ENCODE measurements around the gene FNIP1. TPM values are rescaled to one million over a fixed set of nuclear protein-coding genes. Genes with fewer than 3 reads are reported as not detected.

Gene FNIP1
- total RNA-seq, 1 experiment from 2014 or later = 16.4 TPM

DNA sequence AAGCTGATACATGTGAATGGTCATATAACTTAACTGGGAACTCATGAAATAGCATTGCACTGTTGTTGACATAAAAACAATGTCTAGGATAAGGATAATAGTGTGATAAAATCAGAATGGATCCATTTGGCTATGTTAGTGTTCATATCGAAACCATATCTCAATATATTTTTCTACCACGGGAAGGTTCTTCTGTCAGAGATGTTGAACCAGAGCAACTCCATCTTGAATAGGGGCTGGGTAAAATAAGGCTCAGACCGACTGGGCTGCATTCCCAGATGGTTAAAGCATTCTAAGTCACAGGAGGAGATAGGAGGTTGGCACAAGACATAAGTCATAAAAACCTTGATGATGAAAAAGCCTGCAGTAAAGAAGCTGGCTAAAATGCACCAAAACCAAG lies 56.3 kb downstream of the FNIP1 start (continued):
- TF ChIP-seq ZFX (IDR thresholded peaks at IDR 0.05) (no peak), EZH2phosphoT487 (IDR thresholded peaks at IDR 0.05; ENCODE audit: borderline replicate concordance) (no peak), CEBPB (IDR thresholded peaks at IDR 0.05; ENCODE audit: low read depth) (no peak), SP1 (IDR thresholded peaks at IDR 0.05; ENCODE audit: low read depth) (no peak)
- TF ChIP-seq, protein P1, sequence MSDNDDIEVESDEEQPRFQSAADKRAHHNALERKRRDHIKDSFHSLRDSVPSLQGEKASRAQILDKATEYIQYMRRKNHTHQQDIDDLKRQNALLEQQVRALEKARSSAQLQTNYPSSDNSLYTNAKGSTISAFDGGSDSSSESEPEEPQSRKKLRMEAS (IDR thresholded peaks at IDR 0.05) = no peak
- TF ChIP-seq, protein P2, sequence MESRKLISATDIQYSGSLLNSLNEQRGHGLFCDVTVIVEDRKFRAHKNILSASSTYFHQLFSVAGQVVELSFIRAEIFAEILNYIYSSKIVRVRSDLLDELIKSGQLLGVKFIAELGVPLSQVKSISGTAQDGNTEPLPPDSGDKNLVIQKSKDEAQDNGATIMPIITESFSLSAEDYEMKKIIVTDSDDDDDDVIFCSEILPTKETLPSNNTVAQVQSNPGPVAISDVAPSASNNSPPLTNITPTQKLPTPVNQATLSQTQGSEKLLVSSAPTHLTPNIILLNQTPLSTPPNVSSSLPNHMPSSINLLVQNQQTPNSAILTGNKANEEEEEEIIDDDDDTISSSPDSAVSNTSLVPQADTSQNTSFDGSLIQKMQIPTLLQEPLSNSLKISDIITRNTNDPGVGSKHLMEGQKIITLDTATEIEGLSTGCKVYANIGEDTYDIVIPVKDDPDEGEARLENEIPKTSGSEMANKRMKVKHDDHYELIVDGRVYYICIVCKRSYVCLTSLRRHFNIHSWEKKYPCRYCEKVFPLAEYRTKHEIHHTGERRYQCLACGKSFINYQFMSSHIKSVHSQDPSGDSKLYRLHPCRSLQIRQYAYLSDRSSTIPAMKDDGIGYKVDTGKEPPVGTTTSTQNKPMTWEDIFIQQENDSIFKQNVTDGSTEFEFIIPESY (IDR thresholded peaks at IDR 0.05; ENCODE audit: extremely low read depth, insufficient replicate concordance, low read length) = no peak

DNA sequence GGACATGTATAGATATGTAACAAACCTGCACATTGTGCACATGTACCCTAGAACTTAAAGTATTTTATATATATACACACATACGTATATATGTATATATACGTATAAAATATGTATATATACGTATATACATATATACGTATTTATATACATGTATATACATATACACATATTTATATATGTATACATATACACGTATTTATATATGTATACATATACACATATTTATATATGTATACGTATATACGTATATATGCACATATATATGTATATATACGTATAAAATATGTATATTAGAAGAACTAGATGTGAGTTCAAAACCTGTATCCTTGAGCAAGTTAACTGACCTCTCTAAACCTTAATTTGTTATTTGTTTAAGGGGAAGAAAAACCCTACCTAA lies 61.4 kb downstream of the FNIP1 start:
- ChIA-PET POLR2A (no interaction called here), RAD21 (ENCODE audit: low non-redundant PET in 1 of 2, low total read pairs in 2 of 2, uncharacterized antibody in 2 of 2, unreplicated experiment in 2 of 2) (no interaction called here), CTCF (no interaction called here)
- Histone ChIP-seq H3K9me3 (ENCODE audit: control insufficient read depth in 1 of 2, insufficient read depth in 1 of 2, low read depth in 1 of 2, low read length in 2 of 2) (no peaks in the 10 kb centered on the region), H4K20me1 (ENCODE audit: insufficient read depth) (no peaks in the 10 kb centered on the region), H3K4me1 (ENCODE audit: control insufficient read depth in 1 of 2, insufficient read depth in 2 of 2, low read length in 2 of 2) (no peaks in the 10 kb centered on the region), H3K27ac (ENCODE audit: low read depth, low read length) (no peak overlapping the region), H3K79me2 (ENCODE audit: insufficient read depth, low read length) (no peaks in the 10 kb centered on the region), H3K4me2 (ENCODE audit: low read length) (no peak overlapping the region), H3K27me3 (ENCODE audit: insufficient read depth, low read length) (no peaks in the 10 kb centered on the region), H3K9me2 (ENCODE audit: insufficient read depth) (no peaks in the 10 kb centered on the region), H3K4me3 (replicated peaks in 1 of 2; ENCODE audit: low read depth in 1 of 2, low read length in 2 of 2) (no peak overlapping the region), H3K9ac (ENCODE audit: low read length) (no peak overlapping the region), H3K36me3 (ENCODE audit: control insufficient read depth in 1 of 2, insufficient read depth in 2 of 2, low read length in 2 of 2) (no peaks in the 10 kb centered on the region), H2AFZ (ENCODE audit: low read depth, low read length, poor library complexity, severe bottlenecking) (no peak overlapping the region)
- intact Hi-C loops (cut with micrococcal nuclease) = no loop called here
- no TSS peak for BruUV-seq (replicated peaks)
- no peak for DNase-seq (ENCODE audit: low read depth, low spot score)
- TF ChIP-seq JUND (IDR thresholded peaks at IDR 0.05) = no peak
- TF ChIP-seq ELF1 (IDR thresholded peaks at IDR 0.05; ENCODE audit: borderline replicate concordance, low read depth) = no peak
- TF ChIP-seq SP1 (IDR thresholded peaks at IDR 0.05; ENCODE audit: low read depth) = no peak
- no peak for TF ChIP-seq TCF7L2 (IDR thresholded peaks at IDR 0.05; ENCODE audit: borderline replicate concordance, extremely low read depth, insufficient read depth, insufficient read length)
- TF ChIP-seq ZNF274 (IDR thresholded peaks at IDR 0.05; ENCODE audit: low read depth, low read length) = no peak
- TF ChIP-seq FOSL1 (IDR thresholded peaks at IDR 0.05; ENCODE audit: low read depth) = no peak
- no peak for TF ChIP-seq EZH2 (IDR thresholded peaks at IDR 0.05)
- no peak for TF ChIP-seq POLR2AphosphoS5 (IDR thresholded peaks at IDR 0.05; ENCODE audit: low read depth, low read length)
- no peak for TF ChIP-seq SIN3A (IDR thresholded peaks at IDR 0.05; ENCODE audit: low read depth)
- TF ChIP-seq YY1 (IDR thresholded peaks at IDR 0.05; ENCODE audit: extremely low read depth, insufficient replicate concordance, low read depth, low read length) = no peak
- no peak for TF ChIP-seq EGR1 (IDR thresholded peaks at IDR 0.05; ENCODE audit: low read depth)
- TF ChIP-seq, protein P1 (IDR thresholded peaks at IDR 0.05) = no peak
- TF ChIP-seq CEBPB (IDR thresholded peaks at IDR 0.05; ENCODE audit: low read depth) = no peak
- TF ChIP-seq CBX3 (IDR thresholded peaks at IDR 0.05; ENCODE audit: low read depth) = no peak
- no peak for TF ChIP-seq POLR2A (IDR thresholded peaks at IDR 0.05; ENCODE audit: borderline replicate concordance, extremely low read depth, insufficient read depth, insufficient read length)
- TF ChIP-seq SRF (IDR thresholded peaks at IDR 0.05; ENCODE audit: low read depth) = no peak
- TF ChIP-seq, protein P2 (IDR thresholded peaks at IDR 0.05; ENCODE audit: extremely low read depth, insufficient replicate concordance, low read length) = no peak
- ATAC-seq = no peak

Data from HCT116 (cell line).